H1 (cell line): ENCODE data around the gene SPATS2L. TPM values are rescaled to one million over a fixed set of nuclear protein-coding genes. Genes with fewer than 3 reads are reported as not detected.

ENCODE experiments used
- ATF3 ChIP-seq: IDR thresholded peaks from 2 replicates; pipeline ENCODE4 v1.6.1; 2011; ENCODE audit warnings: low read depth, mild to moderate bottlenecking, low read length; ENCODE audit not compliant: insufficient read depth
- CHD2 ChIP-seq: IDR thresholded peaks from 2 replicates; pipeline ENCODE4 v1.6.1; 2012; ENCODE audit warnings: low read length, improper control_type of control experiment
- CREB1 ChIP-seq: IDR thresholded peaks from 2 replicates; pipeline ENCODE4 v1.6.1; 2012; ENCODE audit warnings: inconsistent platforms
- CTBP2 ChIP-seq: IDR thresholded peaks from 2 replicates; pipeline ENCODE4 v1.7.0; 2011; ENCODE audit warnings: borderline replicate concordance, mild to moderate bottlenecking, moderate library complexity, mixed read lengths, low read length; ENCODE audit not compliant: insufficient read depth, insufficient read length
- EP300 ChIP-seq, 2 experiments: IDR thresholded peaks; 1 replicate in 1 of 2; 2 replicates in 1 of 2; pipeline ENCODE4 v1.6.1; 2011 to 2012; ENCODE audit warnings: low read depth in 2 of 2, low read length in 2 of 2, mild to moderate bottlenecking in 2 of 2, borderline replicate concordance in 1 of 2, inconsistent platforms in 1 of 2, moderate library complexity in 1 of 2
- GABPA ChIP-seq: IDR thresholded peaks from 2 replicates; pipeline ENCODE4 v1.6.1; 2011; ENCODE audit warnings: mild to moderate bottlenecking, low read length, moderate library complexity, borderline replicate concordance; ENCODE audit not compliant: insufficient read depth
- JUN ChIP-seq: IDR thresholded peaks from 2 replicates; pipeline ENCODE4 v1.6.1; 2011; ENCODE audit warnings: low read depth, mild to moderate bottlenecking, improper control_type of control experiment, low read length
- KDM1A ChIP-seq: fragments of 200-600, 300-600 bp; sonication (generic); IDR thresholded peaks from 2 replicates; pipeline ENCODE4 v1.7.1; 2016; ENCODE audit warnings: mild to moderate bottlenecking, low read length, borderline replicate concordance
- KDM4A ChIP-seq: IDR thresholded peaks from one replicate; pipeline ENCODE4 v1.7.1; 2012; ENCODE audit warnings: low read depth, mild to moderate bottlenecking, moderate library complexity, low read length, inconsistent platforms; ENCODE audit not compliant: severe bottlenecking
- KDM5A ChIP-seq: fragments of 200-600 bp; IDR thresholded peaks from 2 replicates; pipeline ENCODE4 v1.7.1; 2012; ENCODE audit warnings: mild to moderate bottlenecking, low read length, inconsistent platforms, mixed read lengths
- MAFK ChIP-seq: IDR thresholded peaks from 2 replicates; pipeline ENCODE4 v1.6.1; 2012; ENCODE audit warnings: low read depth, mild to moderate bottlenecking, improper control_type of control experiment, low read length
- NANOG ChIP-seq: IDR thresholded peaks from 2 replicates; pipeline ENCODE4 v1.6.1; 2011; ENCODE audit warnings: low read length, low read depth, mild to moderate bottlenecking, inconsistent platforms; ENCODE audit not compliant: insufficient read depth, poor library complexity, severe bottlenecking
- PHF8 ChIP-seq: fragments of 200-600 bp; sonication (generic); conservative IDR thresholded peaks from 2 replicates; pipeline ENCODE4 v1.7.1; 2012; ENCODE audit warnings: low read depth, mild to moderate bottlenecking, inconsistent platforms, low read length, moderate library complexity
- POU5F1 ChIP-seq: IDR thresholded peaks from 2 replicates; pipeline ENCODE4 v1.6.1; 2011; ENCODE audit warnings: low read depth, mild to moderate bottlenecking, low read length, moderate library complexity
- RAD21 ChIP-seq, 2 experiments: IDR thresholded peaks in 1 of 2; conservative IDR thresholded peaks in 1 of 2; 2 replicates each; pipeline ENCODE4 v1.6.1; 2011; ENCODE audit warnings: low read depth in 2 of 2, low read length in 2 of 2, improper control_type of control experiment in 1 of 2, inconsistent platforms in 1 of 2, mild to moderate bottlenecking in 1 of 2, moderate library complexity in 1 of 2
- SIN3A ChIP-seq, 2 experiments: IDR thresholded peaks in 1 of 2; conservative IDR thresholded peaks in 1 of 2; 2 replicates each; pipeline ENCODE4 v1.6.1; 2011 to 2012; ENCODE audit warnings: low read length in 2 of 2, improper control_type of control experiment in 1 of 2, low read depth in 1 of 2, mild to moderate bottlenecking in 1 of 2
- SP1 ChIP-seq: IDR thresholded peaks from 2 replicates; pipeline ENCODE4 v1.6.1; 2011; ENCODE audit warnings: low read depth, low read length
- SP2 ChIP-seq: IDR thresholded peaks from 2 replicates; pipeline ENCODE4 v1.6.1; 2012; ENCODE audit warnings: mild to moderate bottlenecking, low read length, inconsistent platforms
- SUZ12 ChIP-seq: fragments of 200-600 bp; sonication (generic); IDR thresholded peaks from 2 replicates; pipeline ENCODE4 v1.6.1; 2012; ENCODE audit warnings: mild to moderate bottlenecking, inconsistent platforms, low read length, moderate library complexity, mixed read lengths
- TAF1 ChIP-seq: IDR thresholded peaks from 2 replicates; pipeline ENCODE4 v1.6.1; 2011; ENCODE audit warnings: mild to moderate bottlenecking, low read depth, low read length
- TBP ChIP-seq: IDR thresholded peaks from 2 replicates; pipeline ENCODE4 v1.6.1; 2011; ENCODE audit warnings: low read depth, low read length, improper control_type of control experiment
- TCF12 ChIP-seq: IDR thresholded peaks from 2 replicates; pipeline ENCODE4 v1.6.1; 2011; ENCODE audit warnings: low read depth, mild to moderate bottlenecking, low read length
- TEAD4 ChIP-seq: IDR thresholded peaks from 2 replicates; pipeline ENCODE4 v1.6.1; 2012; ENCODE audit warnings: low read depth, low read length, inconsistent platforms, mixed read lengths
- polyA plus RNA-seq, 7 experiments: library from polyadenylated mRNA; depleted of rRNA in 3 of 7; stranded (reverse) in 5 of 7; unstranded in 2 of 7; fragments of >200 nt in 5 of 7; fragments of 200-250 nt in 2 of 7; gene quantifications; 1 replicate in 5 of 7; 2 replicates in 1 of 7; 4 replicates in 1 of 7; pipeline versions ENCODE4 v1.2.1 to v1.2.3, GENCODE V29; 2011 to 2013; ENCODE audit warnings: missing spikeins in 2 of 7, mixed read lengths in 2 of 7
- total RNA-seq: library from RNA; stranded (reverse); fragmentation: NEBNext Ultra II Directional; extraction: Animal tissue kit (Norgen Biotek cat#: 25700); gene quantifications from 2 replicates; pipeline ENCODE4 v1.2.1, GENCODE V29; 2021

SPATS2L gene
- total and polyA plus RNA-seq, 2 of the 8 experiments (the other 6 are each of a cell fraction or from before 2014, with no cell fraction given), result 67.3 to 189 TPM

GRCh38 chr2:200525882-200526651 is 219.6 kb downstream of the SPATS2L start, which contains the start of gene SGO2 (continued):
- TF ChIP-seq SIN3A (conservative IDR thresholded peaks at IDR 0.05 in 1 of 2, IDR thresholded peaks at IDR 0.05 in 1 of 2; ENCODE audit: low read depth in 1 of 2, low read length in 2 of 2) (peak; percentile 83 to 96; a peak in 3 of 4 replicates), MAFK (no peak), CHD2 (no peak), NANOG (no peak), RAD21 (IDR thresholded peaks at IDR 0.05 in 1 of 2, conservative IDR thresholded peaks at IDR 0.05 in 1 of 2; ENCODE audit: low read depth in 2 of 2, low read length in 2 of 2) (peak in 1 of 2 experiments; percentile 13; a peak in 1 of 4 replicates), KDM4A (peak; percentile 77), TBP (peak; percentile 64; the same call in 1 of the 2 replicates), KDM1A (no peak), SUZ12 (no peak), TAF1 (peak; percentile 62; the same call in 1 of the 2 replicates), TEAD4 (no peak), GABPA (no peak), POU5F1 (no peak), JUN (no peak), SP2 (no peak), CTBP2 (no peak), TCF12 (no peak), PHF8 (peak; percentile 56), CREB1 (no peak), EP300 (IDR thresholded peaks at IDR 0.05; ENCODE audit: borderline replicate concordance in 1 of 2, low read depth in 2 of 2, low read length in 2 of 2) (no peak), ATF3 (no peak), KDM5A (no peak), SP1 (no peak; the same call in 1 of the 2 replicates)
